HEK293 (cell line): ENCODE results near the gene TSSK6.
A peak's percentile ranks its signal among the peaks of the same experiment; 100 is the strongest.

Experiments
- CTCF ChIA-PET: fragments of 350-600 bp; formaldehyde crosslinking; extraction: SDS; loops from one replicate; lab custom pipeline; 2021; ENCODE audit warnings: antibody characterized with exemption; lab: Yijun Ruan, JAX
- POLR2A ChIA-PET: fragments of 300-600 bp; formaldehyde crosslinking; extraction: SDS; loops from one replicate; lab custom pipeline; 2020; ENCODE audit warnings: antibody characterized with exemption, inconsistent platforms; lab: Yijun Ruan, JAX
- H3K27ac ChIP-seq: fragments of 200-500 bp; sonication (Bioruptor generic); 2 replicates; pipeline ENCODE4 v1.5.1; 2014; ENCODE audit warnings: low read depth, low read length, control low read depth, inconsistent platforms; ENCODE audit errors: extremely low read depth
- H3K36me3 ChIP-seq, 2 experiments: fragments of 200-500 bp in 1 of 2; sonication (Bioruptor generic) in 1 of 2; 1 replicate in 1 of 2; 2 replicates in 1 of 2; pipeline ENCODE4 v1.5.1; 2014 to 2017; ENCODE audit warnings: inconsistent platforms in 2 of 2, low read length in 2 of 2; ENCODE audit not compliant: control insufficient read depth in 2 of 2, insufficient read depth in 1 of 2
- H3K4me1 ChIP-seq: fragments of 200-500 bp; sonication (Bioruptor generic); 2 replicates; pipeline ENCODE4 v1.5.1; 2014; ENCODE audit warnings: mild to moderate bottlenecking, low read length, inconsistent platforms; ENCODE audit not compliant: control insufficient read depth, insufficient read depth
- H3K4me3 ChIP-seq: 2 replicates; pipeline ENCODE4 v1.5.1; 2011; ENCODE audit warnings: low read depth, mild to moderate bottlenecking, control low read depth, low read length, moderate library complexity
- H3K9me3 ChIP-seq: fragments of 200-500 bp; sonication (Bioruptor generic); 2 replicates; pipeline ENCODE4 v1.5.1; 2014; ENCODE audit warnings: low read depth, low read length, inconsistent platforms; ENCODE audit not compliant: control insufficient read depth, insufficient read depth
- BCL11A ChIP-seq: fragments of 450-650 bp; formaldehyde crosslinking; IDR thresholded peaks from 2 replicates; pipeline ENCODE4 v1.5.1; 2016; ENCODE audit warnings: low read depth, missing biosample characterization, missing genetic modification characterization
- FEZF1 ChIP-seq: fragments of 450-650 bp; formaldehyde crosslinking; IDR thresholded peaks from 2 replicates; pipeline ENCODE4 v1.5.1; 2016; ENCODE audit warnings: missing biosample characterization, missing genetic modification characterization
- GFI1B ChIP-seq: fragments of 450-650 bp; formaldehyde crosslinking; IDR thresholded peaks from 2 replicates; pipeline ENCODE4 v1.5.1; 2016; ENCODE audit warnings: missing biosample characterization, missing genetic modification characterization
- GLI4 ChIP-seq: fragments of 450-650 bp; formaldehyde crosslinking; IDR thresholded peaks from 2 replicates; pipeline ENCODE4 v1.5.1; 2016; ENCODE audit warnings: missing biosample characterization, missing genetic modification characterization
- GLIS1 ChIP-seq: fragments of 450-650 bp; formaldehyde crosslinking; IDR thresholded peaks from 2 replicates; pipeline ENCODE4 v1.5.1; 2016; ENCODE audit warnings: missing biosample characterization, missing genetic modification characterization
- HOXC10 ChIP-seq: sonication (generic); formaldehyde crosslinking; IDR thresholded peaks from 2 replicates; pipeline ENCODE4 v1.8.1; 2023; ENCODE audit warnings: mild to moderate bottlenecking, missing genetic modification reagents
- PRDM1 ChIP-seq: fragments of 450-650 bp; formaldehyde crosslinking; IDR thresholded peaks from 2 replicates; pipeline ENCODE4; 2016; ENCODE audit warnings: missing biosample characterization, missing genetic modification characterization
- REPIN1 ChIP-seq: fragments of 450-650 bp; formaldehyde crosslinking; IDR thresholded peaks from 2 replicates; pipeline ENCODE4 v1.5.1; 2017; ENCODE audit warnings: missing biosample characterization, missing genetic modification characterization, low read depth
- ZFHX2 ChIP-seq: fragments of 450-650 bp; formaldehyde crosslinking; conservative IDR thresholded peaks from 2 replicates; pipeline ENCODE4 v1.5.1; 2016; ENCODE audit warnings: missing biosample characterization, missing genetic modification characterization
- ZNF138 ChIP-seq: fragments of 450-650 bp; formaldehyde crosslinking; IDR thresholded peaks from 2 replicates; pipeline ENCODE4 v1.5.1; 2016; ENCODE audit warnings: missing biosample characterization, missing genetic modification characterization, borderline replicate concordance
- ZNF16 ChIP-seq: fragments of 450-650 bp; formaldehyde crosslinking; IDR thresholded peaks from 2 replicates; pipeline ENCODE4 v1.5.1; 2016; ENCODE audit warnings: low read depth, missing biosample characterization, missing genetic modification characterization
- ZNF175 ChIP-seq: fragments of 450-650 bp; formaldehyde crosslinking; IDR thresholded peaks from 2 replicates; pipeline ENCODE4 v1.5.1; 2016; ENCODE audit warnings: missing biosample characterization, missing genetic modification characterization
- ZNF302 ChIP-seq: fragments of 450-650 bp; formaldehyde crosslinking; IDR thresholded peaks from 2 replicates; pipeline ENCODE4 v1.5.1; 2016; ENCODE audit warnings: missing biosample characterization, missing genetic modification characterization, low read depth
- ZNF37A ChIP-seq: fragments of 450-650 bp; IDR thresholded peaks from 2 replicates; pipeline ENCODE4 v1.5.1; 2018; ENCODE audit warnings: missing biosample characterization, missing genetic modification characterization
- ZNF433 ChIP-seq: fragments of 450-650 bp; formaldehyde crosslinking; IDR thresholded peaks from 2 replicates; pipeline ENCODE4 v1.5.1; 2016; ENCODE audit warnings: missing biosample characterization, missing genetic modification characterization, low read depth
- ZNF561 ChIP-seq: fragments of 450-650 bp; IDR thresholded peaks from 2 replicates; pipeline ENCODE4 v1.5.1; 2018; ENCODE audit warnings: missing biosample characterization, missing genetic modification characterization, borderline replicate concordance
- ZNF600 ChIP-seq: fragments of 450-650 bp; formaldehyde crosslinking; IDR thresholded peaks from 2 replicates; pipeline ENCODE4 v1.5.1; 2016; ENCODE audit warnings: missing biosample characterization, missing genetic modification characterization
- ZNF664 ChIP-seq: fragments of 450-650 bp; formaldehyde crosslinking; IDR thresholded peaks from 2 replicates; pipeline ENCODE4 v1.5.1; 2016; ENCODE audit warnings: missing biosample characterization, missing genetic modification characterization
- ZNF791 ChIP-seq: fragments of 450-650 bp; formaldehyde crosslinking; IDR thresholded peaks from 2 replicates; pipeline ENCODE4 v1.5.1; 2016; ENCODE audit warnings: missing biosample characterization, missing genetic modification characterization
- ZSCAN23 ChIP-seq: fragments of 450-650 bp; formaldehyde crosslinking; IDR thresholded peaks from 2 replicates; pipeline ENCODE4 v1.5.1; 2016; ENCODE audit warnings: missing biosample characterization, missing genetic modification characterization
- TF ChIP-seq, protein P1 (sequence below): fragments of 450-650 bp; formaldehyde crosslinking; IDR thresholded peaks from 2 replicates; pipeline ENCODE4 v1.5.1; 2016; ENCODE audit warnings: missing biosample characterization, missing genetic modification characterization
- TF ChIP-seq, protein P2 (sequence below): fragments of 450-650 bp; formaldehyde crosslinking; IDR thresholded peaks from 2 replicates; pipeline ENCODE4 v1.5.1; 2016; ENCODE audit warnings: missing biosample characterization, missing genetic modification characterization
- TF ChIP-seq, protein P3 (sequence below): fragments of 450-650 bp; formaldehyde crosslinking; IDR thresholded peaks from 2 replicates; pipeline ENCODE4 v1.5.1; 2016; ENCODE audit warnings: missing biosample characterization, missing genetic modification characterization
- TF ChIP-seq, protein P4 (sequence below): fragments of 450-650 bp; formaldehyde crosslinking; IDR thresholded peaks from 2 replicates; pipeline ENCODE4 v1.5.1; 2016; ENCODE audit warnings: missing biosample characterization, missing genetic modification characterization

Gene TSSK6

DNA sequence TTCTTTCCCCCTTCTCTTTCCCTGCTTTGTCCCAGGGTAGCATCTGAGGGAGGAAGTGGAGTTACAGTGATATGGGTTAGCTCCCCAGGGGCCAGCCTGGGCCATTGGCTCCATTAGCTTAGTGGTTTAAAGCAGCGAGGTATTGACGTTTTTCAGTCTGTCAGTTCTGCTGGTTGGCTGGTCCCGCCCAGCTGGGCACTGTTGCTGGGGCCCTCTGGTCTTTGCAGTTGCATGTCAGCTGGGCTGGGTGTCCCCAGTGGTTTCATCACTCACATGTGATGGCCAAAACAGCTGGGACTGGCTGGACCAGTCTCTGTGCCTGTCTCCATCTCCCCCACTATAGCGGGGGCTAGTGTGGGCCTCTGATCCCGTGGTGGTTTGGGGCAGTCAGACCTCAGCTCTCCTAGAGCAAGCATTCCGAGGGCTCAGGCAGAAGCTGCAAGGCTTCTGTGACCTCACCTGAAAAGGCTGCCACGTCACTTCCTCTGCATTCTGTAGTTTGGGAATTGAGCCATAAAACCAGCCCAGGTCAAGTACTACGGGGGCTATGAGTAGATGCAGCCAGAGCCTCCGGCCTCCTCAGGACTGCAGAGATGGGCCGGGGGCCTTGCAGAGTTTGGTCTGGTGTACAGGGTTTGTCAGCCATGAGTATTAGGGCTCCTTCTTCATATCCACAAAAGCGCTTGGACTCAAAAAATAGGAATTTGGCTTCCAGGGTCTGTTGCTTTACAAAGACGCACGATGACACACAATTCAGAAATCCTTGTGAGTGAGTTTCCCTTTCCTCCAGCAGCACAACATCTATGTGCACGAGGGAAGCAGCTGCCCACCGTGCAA lies 30.0 kb downstream of the TSSK6 start (continued):
- TF ChIP-seq, protein P1, sequence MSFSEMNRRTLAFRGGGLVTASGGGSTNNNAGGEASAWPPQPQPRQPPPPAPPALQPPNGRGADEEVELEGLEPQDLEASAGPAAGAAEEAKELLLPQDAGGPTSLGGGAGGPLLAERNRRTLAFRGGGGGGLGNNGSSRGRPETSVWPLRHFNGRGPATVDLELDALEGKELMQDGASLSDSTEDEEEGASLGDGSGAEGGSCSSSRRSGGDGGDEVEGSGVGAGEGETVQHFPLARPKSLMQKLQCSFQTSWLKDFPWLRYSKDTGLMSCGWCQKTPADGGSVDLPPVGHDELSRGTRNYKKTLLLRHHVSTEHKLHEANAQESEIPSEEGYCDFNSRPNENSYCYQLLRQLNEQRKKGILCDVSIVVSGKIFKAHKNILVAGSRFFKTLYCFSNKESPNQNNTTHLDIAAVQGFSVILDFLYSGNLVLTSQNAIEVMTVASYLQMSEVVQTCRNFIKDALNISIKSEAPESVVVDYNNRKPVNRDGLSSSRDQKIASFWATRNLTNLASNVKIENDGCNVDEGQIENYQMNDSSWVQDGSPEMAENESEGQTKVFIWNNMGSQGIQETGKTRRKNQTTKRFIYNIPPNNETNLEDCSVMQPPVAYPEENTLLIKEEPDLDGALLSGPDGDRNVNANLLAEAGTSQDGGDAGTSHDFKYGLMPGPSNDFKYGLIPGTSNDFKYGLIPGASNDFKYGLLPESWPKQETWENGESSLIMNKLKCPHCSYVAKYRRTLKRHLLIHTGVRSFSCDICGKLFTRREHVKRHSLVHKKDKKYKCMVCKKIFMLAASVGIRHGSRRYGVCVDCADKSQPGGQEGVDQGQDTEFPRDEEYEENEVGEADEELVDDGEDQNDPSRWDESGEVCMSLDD: no peak
- no peak for TF ChIP-seq ZNF433

DNA sequence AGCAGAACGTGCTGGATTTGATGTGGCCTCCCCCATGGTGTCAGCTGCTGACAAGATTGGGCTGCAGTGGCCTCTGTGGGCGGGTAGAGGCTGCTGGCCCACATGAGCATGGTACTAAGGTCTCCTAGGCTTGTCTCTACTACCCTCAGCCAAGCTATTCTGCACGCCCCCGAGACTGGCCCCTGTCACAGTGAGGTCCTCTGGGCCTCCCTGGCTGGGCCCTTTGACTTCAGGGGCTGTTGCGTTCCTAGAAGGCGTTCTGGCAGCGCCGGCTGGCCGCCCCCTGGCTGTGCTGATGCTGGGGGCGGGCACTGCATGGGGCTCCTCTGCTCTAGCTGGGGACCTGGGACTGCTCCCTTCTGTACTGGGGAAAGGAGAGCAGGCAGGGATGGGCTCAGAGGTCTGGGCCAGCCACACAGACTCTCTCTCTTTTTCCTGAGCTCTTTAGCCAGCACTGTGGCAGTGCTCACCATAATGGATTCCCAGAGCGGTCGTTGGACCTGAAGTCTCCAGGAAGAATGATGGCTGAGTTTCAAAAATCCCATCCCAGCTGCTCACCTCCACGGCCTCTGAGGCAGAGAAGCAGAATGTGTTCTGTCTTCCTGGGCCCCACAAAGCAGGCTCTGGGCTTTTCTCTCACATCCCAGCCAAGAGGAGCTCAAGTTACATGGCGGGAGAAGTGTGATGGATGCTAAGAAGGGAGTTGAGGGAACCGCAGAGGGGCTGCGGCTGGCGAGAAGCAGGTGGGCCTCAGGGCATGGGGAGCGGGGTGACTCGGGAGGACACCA lies 32.3 kb downstream of the TSSK6 start:
- H3K36me3 ChIP-seq: peaks cover 0 to 37% of the 10 kb centered on the region in 2 experiments; a peak in 2 of 3 replicates
- H3K4me3 ChIP-seq: no peak overlapping the region
- no peaks in the 10 kb centered on the region; the same call in 1 of the 2 replicates for H3K4me1 ChIP-seq
- H3K27ac ChIP-seq: peak overlapping the region; percentile 41; the same call in 1 of the 2 replicates
- POLR2A ChIA-PET: interaction anchor here (0.6 kb wide), 1 partner anchor 69 kb away, joined by 4 read pairs; no protein-coding TSS in a partner anchor
- H3K9me3 ChIP-seq: no peaks in the 10 kb centered on the region
- TF ChIP-seq GLIS1 (peak; percentile 34), ZNF138 (tag by site-specific recombination) (no peak), ZFHX2 (tag by site-specific recombination) (peak; percentile 62)
- CTCF ChIA-PET: interaction anchor here (0.6 to 1.0 kb wide), 2 partner anchors 116 to 381 kb away, joined by 3 read pairs; no protein-coding TSS in a partner anchor

DNA sequence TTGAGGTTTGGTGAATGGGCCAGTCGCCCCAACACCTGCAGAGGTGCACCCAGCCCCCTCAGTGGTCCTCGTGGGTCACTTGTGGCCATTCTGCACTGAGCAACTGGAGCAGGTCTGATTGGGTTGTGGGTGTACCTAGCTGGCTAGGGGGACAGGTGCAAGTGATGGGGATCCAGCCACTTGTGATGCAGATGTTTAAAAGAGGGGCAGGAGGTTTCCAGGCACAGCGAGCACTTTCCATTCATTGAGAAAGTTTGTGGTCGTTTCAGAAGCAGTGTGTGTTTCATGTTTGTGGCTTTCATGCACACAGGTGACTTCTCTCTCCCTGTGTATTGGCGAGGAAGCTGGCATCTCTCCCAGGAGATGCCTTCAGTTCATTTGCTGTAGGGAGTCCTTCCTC lies 34.7 kb downstream of the TSSK6 start:
- TF ChIP-seq ZNF16: no peak
- TF ChIP-seq REPIN1: no peak
- TF ChIP-seq, protein P2, sequence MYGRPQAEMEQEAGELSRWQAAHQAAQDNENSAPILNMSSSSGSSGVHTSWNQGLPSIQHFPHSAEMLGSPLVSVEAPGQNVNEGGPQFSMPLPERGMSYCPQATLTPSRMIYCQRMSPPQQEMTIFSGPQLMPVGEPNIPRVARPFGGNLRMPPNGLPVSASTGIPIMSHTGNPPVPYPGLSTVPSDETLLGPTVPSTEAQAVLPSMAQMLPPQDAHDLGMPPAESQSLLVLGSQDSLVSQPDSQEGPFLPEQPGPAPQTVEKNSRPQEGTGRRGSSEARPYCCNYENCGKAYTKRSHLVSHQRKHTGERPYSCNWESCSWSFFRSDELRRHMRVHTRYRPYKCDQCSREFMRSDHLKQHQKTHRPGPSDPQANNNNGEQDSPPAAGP: no peak
- TF ChIP-seq GFI1B (tag by site-specific recombination): no peak
- no peak for TF ChIP-seq ZNF561 (tag by site-specific recombination)
- TF ChIP-seq ZNF37A (tag by site-specific recombination): no peak
- TF ChIP-seq FEZF1: no peak
- no peak for TF ChIP-seq PRDM1 (tag by site-specific recombination)
- TF ChIP-seq, protein P3, sequence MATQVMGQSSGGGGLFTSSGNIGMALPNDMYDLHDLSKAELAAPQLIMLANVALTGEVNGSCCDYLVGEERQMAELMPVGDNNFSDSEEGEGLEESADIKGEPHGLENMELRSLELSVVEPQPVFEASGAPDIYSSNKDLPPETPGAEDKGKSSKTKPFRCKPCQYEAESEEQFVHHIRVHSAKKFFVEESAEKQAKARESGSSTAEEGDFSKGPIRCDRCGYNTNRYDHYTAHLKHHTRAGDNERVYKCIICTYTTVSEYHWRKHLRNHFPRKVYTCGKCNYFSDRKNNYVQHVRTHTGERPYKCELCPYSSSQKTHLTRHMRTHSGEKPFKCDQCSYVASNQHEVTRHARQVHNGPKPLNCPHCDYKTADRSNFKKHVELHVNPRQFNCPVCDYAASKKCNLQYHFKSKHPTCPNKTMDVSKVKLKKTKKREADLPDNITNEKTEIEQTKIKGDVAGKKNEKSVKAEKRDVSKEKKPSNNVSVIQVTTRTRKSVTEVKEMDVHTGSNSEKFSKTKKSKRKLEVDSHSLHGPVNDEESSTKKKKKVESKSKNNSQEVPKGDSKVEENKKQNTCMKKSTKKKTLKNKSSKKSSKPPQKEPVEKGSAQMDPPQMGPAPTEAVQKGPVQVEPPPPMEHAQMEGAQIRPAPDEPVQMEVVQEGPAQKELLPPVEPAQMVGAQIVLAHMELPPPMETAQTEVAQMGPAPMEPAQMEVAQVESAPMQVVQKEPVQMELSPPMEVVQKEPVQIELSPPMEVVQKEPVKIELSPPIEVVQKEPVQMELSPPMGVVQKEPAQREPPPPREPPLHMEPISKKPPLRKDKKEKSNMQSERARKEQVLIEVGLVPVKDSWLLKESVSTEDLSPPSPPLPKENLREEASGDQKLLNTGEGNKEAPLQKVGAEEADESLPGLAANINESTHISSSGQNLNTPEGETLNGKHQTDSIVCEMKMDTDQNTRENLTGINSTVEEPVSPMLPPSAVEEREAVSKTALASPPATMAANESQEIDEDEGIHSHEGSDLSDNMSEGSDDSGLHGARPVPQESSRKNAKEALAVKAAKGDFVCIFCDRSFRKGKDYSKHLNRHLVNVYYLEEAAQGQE: no peak
- TF ChIP-seq ZNF302 (tag by site-specific recombination): no peak
- no peak for TF ChIP-seq ZNF791 (tag by site-specific recombination)
- no peak for TF ChIP-seq BCL11A
- no peak for TF ChIP-seq HOXC10 (CRISPR knock-in tag)
- TF ChIP-seq ZNF175: no peak
- TF ChIP-seq, protein P4, sequence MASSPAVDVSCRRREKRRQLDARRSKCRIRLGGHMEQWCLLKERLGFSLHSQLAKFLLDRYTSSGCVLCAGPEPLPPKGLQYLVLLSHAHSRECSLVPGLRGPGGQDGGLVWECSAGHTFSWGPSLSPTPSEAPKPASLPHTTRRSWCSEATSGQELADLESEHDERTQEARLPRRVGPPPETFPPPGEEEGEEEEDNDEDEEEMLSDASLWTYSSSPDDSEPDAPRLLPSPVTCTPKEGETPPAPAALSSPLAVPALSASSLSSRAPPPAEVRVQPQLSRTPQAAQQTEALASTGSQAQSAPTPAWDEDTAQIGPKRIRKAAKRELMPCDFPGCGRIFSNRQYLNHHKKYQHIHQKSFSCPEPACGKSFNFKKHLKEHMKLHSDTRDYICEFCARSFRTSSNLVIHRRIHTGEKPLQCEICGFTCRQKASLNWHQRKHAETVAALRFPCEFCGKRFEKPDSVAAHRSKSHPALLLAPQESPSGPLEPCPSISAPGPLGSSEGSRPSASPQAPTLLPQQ (tag by site-specific recombination): no peak
- TF ChIP-seq ZNF600 (tag by site-specific recombination): no peak
- TF ChIP-seq ZSCAN23 (tag by site-specific recombination): no peak
- TF ChIP-seq GLI4 (tag by site-specific recombination): no peak
- TF ChIP-seq ZNF664: no peak
- TF ChIP-seq, all 188 proteins: peak for 0
- ChIA-PET CTCF (no interaction called here), POLR2A (no interaction called here)
- Histone ChIP-seq H3K27ac (no peak overlapping the region), H3K36me3 (peaks cover 0 to 37% of the 10 kb centered on the region in 2 experiments; a peak in 2 of 3 replicates), H3K9me3 (no peaks in the 10 kb centered on the region), H3K4me1 (peaks cover 2% of the 10 kb centered on the region; the same call in 1 of the 2 replicates), H3K4me3 (no peak overlapping the region)
